GM19455 (cell line): ENCODE measurements around the gene UPK1B.
"Not testable (repeated sequence)": the region's sequence is repeated elsewhere in the genome, so short reads cannot be mapped to it uniquely, and the experiment has no call there.

Experiments used
- ATAC-seq: cut with Tn5 transposase; IDR thresholded peaks from one replicate; pipeline ENCODE4 v1.9.1; 2021; ENCODE audit not compliant: unreplicated experiment

Gene UPK1B

GRCh38 chr3:119173325-119173724 lies at the start of gene UPK1B:
TSS of gene UPK1B (plus strand) at chr3:119173598. CDS start at chr3:119186742, 13,144 bp downstream.
- no peak for ATAC-seq

- no peak for ATAC-seq
Observed at GRCh38 chr3:119125342-119125741, 48.1 kb upstream of the UPK1B start.

GRCh38 chr3:119125742-119126504 lies 47.5 kb upstream of the UPK1B start:
- no peak for ATAC-seq

- ATAC-seq = not testable (repeated sequence)
Observed at GRCh38 chr3:119130291-119130690, 43.1 kb upstream of the UPK1B start.

GRCh38 chr3:119132291-119132690 lies 41.1 kb upstream of the UPK1B start:
- ATAC-seq = not testable (repeated sequence)

GRCh38 chr3:119139360-119139759 lies 34.0 kb upstream of the UPK1B start:
- ATAC-seq = not testable (repeated sequence)

- ATAC-seq = no peak
Observed at GRCh38 chr3:119140466-119140865, 32.9 kb upstream of the UPK1B start.

- peak; percentile 29 for ATAC-seq
Observed at GRCh38 chr3:119145128-119145499, 28.3 kb upstream of the UPK1B start.

GRCh38 chr3:119145500-119146167 lies 27.8 kb upstream of the UPK1B start, which contains the start of gene TEX55:
TSS of gene TEX55 (plus strand) at chr3:119146165. CDS start at chr3:119146190, 25 bp downstream.
- peak; percentile 62 for ATAC-seq

GRCh38 chr3:119146578-119147375 lies 26.6 kb upstream of the UPK1B start:
- no peak for ATAC-seq

- ATAC-seq = no peak
Observed at GRCh38 chr3:119147494-119147893, 25.9 kb upstream of the UPK1B start.

GRCh38 chr3:119148493-119149180 lies 24.8 kb upstream of the UPK1B start:
- no peak for ATAC-seq

- ATAC-seq = no peak
Observed at GRCh38 chr3:119149484-119149883, 23.9 kb upstream of the UPK1B start.

- no peak for ATAC-seq
Observed at GRCh38 chr3:119156868-119157267, 16.5 kb upstream of the UPK1B start.

- ATAC-seq = no peak
Observed at GRCh38 chr3:119157971-119158370, 15.4 kb upstream of the UPK1B start.

GRCh38 chr3:119160361-119160760 lies 13.0 kb upstream of the UPK1B start:
- no peak for ATAC-seq

GRCh38 chr3:119160815-119161214 lies 12.6 kb upstream of the UPK1B start:
- no peak for ATAC-seq

- ATAC-seq = no peak
Observed at GRCh38 chr3:119161240-119161639, 12.2 kb upstream of the UPK1B start.

- not testable (repeated sequence) for ATAC-seq
Observed at GRCh38 chr3:119164745-119165144, 8.7 kb upstream of the UPK1B start.

- ATAC-seq = no peak
Observed at GRCh38 chr3:119170821-119171220, 2.6 kb upstream of the UPK1B start.
